HAP-1 (cell line): ENCODE data around the gene POLN.
A peak's percentile ranks its signal among the peaks of the same experiment; 100 is the strongest.

Source experiments
- DNase-seq, 2 experiments: peaks; one replicate each; pipeline ENCODE4 v3.0.0-alpha.2; 2016 to 2020; ENCODE audit warnings: low spot score in 2 of 2
- H3K27me3 ChIP-seq: fragments of 250-450 bp; sonication (Bioruptor Pico); 2 replicates; pipeline ENCODE4 v1.5.1; 2020; ENCODE audit warnings: low read depth, mild to moderate bottlenecking, moderate library complexity
- H3K36me3 ChIP-seq: fragments of 250-450 bp; sonication (Bioruptor Pico); replicated peaks from 2 replicates; pipeline ENCODE4 v1.5.1; 2020; ENCODE audit warnings: mild to moderate bottlenecking
- H3K4me1 ChIP-seq: fragments of 250-450 bp; sonication (Bioruptor Pico); 2 replicates; pipeline ENCODE4 v1.5.1; 2020; ENCODE audit warnings: mild to moderate bottlenecking
- H3K4me3 ChIP-seq: fragments of 250-450 bp; sonication (Bioruptor Pico); 2 replicates; pipeline ENCODE4 v1.5.1; 2020; ENCODE audit warnings: mild to moderate bottlenecking, moderate library complexity
- H3K9me3 ChIP-seq: fragments of 250-450 bp; sonication (Bioruptor Pico); 2 replicates; pipeline ENCODE4 v1.5.1; 2020; ENCODE audit warnings: mild to moderate bottlenecking, moderate library complexity
- in situ Hi-C: fragments of 300-500 bp; cut with MboI; formaldehyde crosslinking; loops from 3 replicates; pipeline ENCODE4 v1.14.3; 2020; ENCODE audit warnings: low sequenced_read_pairs, inconsistent platforms, mixed read lengths

POLN gene

GRCh38 chr4:2150076-2150475, 91.8 kb downstream of the POLN start:
- Histone ChIP-seq H3K27me3 (no peaks in the 10 kb centered on the region), H3K9me3 (no peaks in the 10 kb centered on the region), H3K4me3 (no peak overlapping the region), H3K36me3 (no peaks in the 10 kb centered on the region), H3K4me1 (no peaks in the 10 kb centered on the region)
- in situ Hi-C loops = no loop called here
- no peak for DNase-seq

GRCh38 chr4:2142630-2143427, 99.1 kb downstream of the POLN start:
- no peaks in the 10 kb centered on the region for H3K27me3 ChIP-seq
- in situ Hi-C loops = no loop called here
- H3K4me1 ChIP-seq = peaks cover 14% of the 10 kb centered on the region
- H3K36me3 ChIP-seq = no peaks in the 10 kb centered on the region
- no peak overlapping the region for H3K4me3 ChIP-seq
- no peaks in the 10 kb centered on the region for H3K9me3 ChIP-seq
- peak in 1 of 2 experiments; percentile 8 for DNase-seq

- H3K27me3 ChIP-seq = no peaks in the 10 kb centered on the region
- in situ Hi-C loops = no loop called here
- no peaks in the 10 kb centered on the region for H3K36me3 ChIP-seq
- H3K4me3 ChIP-seq = no peak overlapping the region
- H3K9me3 ChIP-seq = no peaks in the 10 kb centered on the region
- peak; percentile 71 to 97 for DNase-seq
- peaks cover 14% of the 10 kb centered on the region for H3K4me1 ChIP-seq
These were observed 100.0 kb downstream of the POLN start for GRCh38 chr4:2141762-2142451.

GRCh38 chr4:2141022-2141761, 100.7 kb downstream of the POLN start:
- H3K27me3 ChIP-seq = no peaks in the 10 kb centered on the region
- no peaks in the 10 kb centered on the region for H3K9me3 ChIP-seq
- H3K4me1 ChIP-seq = peaks cover 14% of the 10 kb centered on the region
- no peaks in the 10 kb centered on the region for H3K36me3 ChIP-seq
- in situ Hi-C loops = no loop called here
- H3K4me3 ChIP-seq = no peak overlapping the region
- no peak for DNase-seq

- no peaks in the 10 kb centered on the region for H3K36me3 ChIP-seq
- no peaks in the 10 kb centered on the region for H3K9me3 ChIP-seq
- H3K4me3 ChIP-seq = no peak overlapping the region
- in situ Hi-C loops = no loop called here
- peaks cover 14% of the 10 kb centered on the region for H3K4me1 ChIP-seq
- H3K27me3 ChIP-seq = no peaks in the 10 kb centered on the region
- DNase-seq = no peak
These were observed 102.9 kb downstream of the POLN start for GRCh38 chr4:2138846-2139500.

GRCh38 chr4:2136726-2137125, 105.2 kb downstream of the POLN start:
- DNase-seq = no peak
- in situ Hi-C loops = no loop called here
- H3K27me3 ChIP-seq = no peaks in the 10 kb centered on the region

GRCh38 chr4:2135083-2135482, 106.8 kb downstream of the POLN start:
- no peaks in the 10 kb centered on the region for H3K36me3 ChIP-seq
- no peak overlapping the region for H3K4me3 ChIP-seq
- H3K4me1 ChIP-seq = no peaks in the 10 kb centered on the region
- H3K9me3 ChIP-seq = peaks cover 17% of the 10 kb centered on the region
- no peaks in the 10 kb centered on the region for H3K27me3 ChIP-seq
- DNase-seq = no peak
- in situ Hi-C loops = no loop called here

More at GRCh38 chr4:2136726-2137125, 105.2 kb downstream of the POLN start:
- Histone ChIP-seq H3K4me1 (peaks cover 5% of the 10 kb centered on the region), H3K36me3 (no peaks in the 10 kb centered on the region), H3K9me3 (peaks cover 12% of the 10 kb centered on the region), H3K4me3 (no peak overlapping the region)

GRCh38 chr4:2132438-2132837, 109.5 kb downstream of the POLN start:
- Histone ChIP-seq H3K4me1 (no peaks in the 10 kb centered on the region), H3K36me3 (no peaks in the 10 kb centered on the region), H3K27me3 (no peaks in the 10 kb centered on the region), H3K9me3 (peaks cover 17% of the 10 kb centered on the region), H3K4me3 (no peak overlapping the region)
- DNase-seq = no peak
- in situ Hi-C loops = no loop called here

- in situ Hi-C loops = no loop called here
- Histone ChIP-seq H3K4me3 (no peak overlapping the region), H3K27me3 (no peaks in the 10 kb centered on the region), H3K36me3 (no peaks in the 10 kb centered on the region), H3K4me1 (no peaks in the 10 kb centered on the region), H3K9me3 (peaks cover 16% of the 10 kb centered on the region)
- no peak for DNase-seq
These were observed 114.2 kb downstream of the POLN start for GRCh38 chr4:2127609-2128332.

- Histone ChIP-seq H3K9me3 (peaks cover 3% of the 10 kb centered on the region), H3K27me3 (no peaks in the 10 kb centered on the region), H3K4me3 (no peak overlapping the region), H3K4me1 (no peaks in the 10 kb centered on the region), H3K36me3 (no peaks in the 10 kb centered on the region)
- in situ Hi-C loops = no loop called here
- DNase-seq = no peak
These were observed 115.4 kb downstream of the POLN start for GRCh38 chr4:2126309-2127043.

- Histone ChIP-seq H3K9me3 (no peaks in the 10 kb centered on the region), H3K4me1 (no peaks in the 10 kb centered on the region), H3K4me3 (no peak overlapping the region), H3K27me3 (no peaks in the 10 kb centered on the region), H3K36me3 (no peaks in the 10 kb centered on the region)
- no peak for DNase-seq
- in situ Hi-C loops = no loop called here
These were observed 116.1 kb downstream of the POLN start for GRCh38 chr4:2125831-2126230.

GRCh38 chr4:2125023-2125422, 116.9 kb downstream of the POLN start:
- no peaks in the 10 kb centered on the region for H3K4me1 ChIP-seq
- no peaks in the 10 kb centered on the region for H3K9me3 ChIP-seq
- H3K27me3 ChIP-seq = no peaks in the 10 kb centered on the region
- H3K36me3 ChIP-seq = no peaks in the 10 kb centered on the region
- no peak for DNase-seq
- in situ Hi-C loops = no loop called here
- no peak overlapping the region for H3K4me3 ChIP-seq
